CD4-positive, alpha-beta T cell (primary cell): ENCODE data around the gene NFIC. TPM values are rescaled to one million over a fixed set of nuclear protein-coding genes. Genes with fewer than 3 reads are reported as not detected.

ENCODE experiments used
- ATAC-seq: fragments of 200-7000 bp; cut with Tn5 transposase; one replicate; pipeline ENCODE4 v1.10.0; 2022; ENCODE audit warnings: mild to moderate bottlenecking; ENCODE audit not compliant: poor library complexity
- CTCF ChIA-PET: fragments of 350-600 bp; sonication (Branson Sonifier 250); formaldehyde crosslinking; loops from one replicate; lab custom pipeline; 2021; ENCODE audit warnings: antibody characterized with exemption, inconsistent platforms; lab: Charles Lee
- POLR2A ChIA-PET: fragments of 350-600 bp; sonication (Branson Sonifier 250); formaldehyde crosslinking; loops from one replicate; lab custom pipeline; 2021; ENCODE audit warnings: antibody characterized with exemption, inconsistent platforms; lab: Charles Lee
- DNase-seq, 14 experiments: peaks; one replicate each; pipeline ENCODE4 v3.0.0-alpha.2; 2013 to 2020; ENCODE audit warnings: mixed read lengths in 2 of 14
- H3K27ac ChIP-seq, 2 donors: one replicate each; pipeline versions ENCODE4 v1.5.1 to v1.7.0; 2013; ENCODE audit warnings: low read length in 2 of 2, low read depth in 1 of 2, mild to moderate bottlenecking in 1 of 2
- H3K27me3 ChIP-seq, 2 experiments: 1 replicate in 1 of 2; 2 replicates in 1 of 2; pipeline versions ENCODE4 v1.6.1 to v1.7.0; 2013; ENCODE audit warnings: low read length in 2 of 2, control low read depth in 1 of 2, mild to moderate bottlenecking in 1 of 2, moderate library complexity in 1 of 2; ENCODE audit not compliant: insufficient read depth in 2 of 2, control insufficient read depth in 1 of 2
- H3K36me3 ChIP-seq: one replicate; pipeline ENCODE4 v1.6.1; 2013; ENCODE audit warnings: low read length, control low read depth; ENCODE audit not compliant: insufficient read depth
- H3K4me1 ChIP-seq: one replicate; pipeline ENCODE4 v1.6.1; 2013; ENCODE audit warnings: low read length, control low read depth; ENCODE audit not compliant: insufficient read depth
- H3K4me3 ChIP-seq: one replicate; pipeline ENCODE4 v1.5.1; 2013; ENCODE audit warnings: mild to moderate bottlenecking, low read length, moderate library complexity
- H3K9me3 ChIP-seq, 2 experiments: 1 replicate in 1 of 2; 2 replicates in 1 of 2; pipeline versions ENCODE4 v1.6.1 to v1.7.0; 2013; ENCODE audit warnings: low read length in 2 of 2, mild to moderate bottlenecking in 2 of 2, control low read depth in 1 of 2, moderate library complexity in 1 of 2; ENCODE audit not compliant: control insufficient read depth in 1 of 2, insufficient read depth in 1 of 2
- H3K27ac Mint-ChIP-seq: one replicate; pipeline ENCODE4 v1.8.0; 2020; ENCODE audit warnings: mixed read lengths
- H3K27me3 Mint-ChIP-seq: one replicate; pipeline ENCODE4 v1.8.0; 2021; ENCODE audit warnings: mixed read lengths
- H3K36me3 Mint-ChIP-seq: one replicate; pipeline ENCODE4 v1.8.0; 2021; ENCODE audit warnings: low read depth, mixed read lengths
- H3K4me1 Mint-ChIP-seq: one replicate; pipeline ENCODE4 v1.8.0; 2021; ENCODE audit warnings: low read depth, mixed read lengths
- H3K4me3 Mint-ChIP-seq: one replicate; pipeline ENCODE4 v1.8.0; 2020; ENCODE audit warnings: mild to moderate bottlenecking, mixed read lengths
- H3K9me3 Mint-ChIP-seq: one replicate; pipeline ENCODE4 v1.8.0; 2020; ENCODE audit warnings: mixed read lengths
- intact Hi-C, 2 experiments: fragments of 100-400 bp; cut with DNase I in 1 of 2; cut with micrococcal nuclease in 1 of 2; formaldehyde crosslinking; loops; one replicate each; pipeline versions ENCODE4 v1.15.1 to v1.9.0; 2023 to 2025; cut with DNase I, micrococcal nuclease
- total RNA-seq, 174 experiments: library from RNA in 2 of 174; stranded (reverse) in 2 of 174; gene quantifications; one replicate each; pipeline ENCODE4 v1.2.3 and lab custom pipeline; 2021 to 2026
- TF ChIP-seq, protein P1 (sequence below): fragments of 200-600 bp; IDR thresholded peaks from one replicate; pipeline ENCODE4 v1.8.0; 2022; ENCODE audit warnings: antibody characterized with exemption, mild to moderate bottlenecking

NFIC gene
- total RNA-seq, 2 experiments from 2014 or later, result 22.1 to 22.2 TPM

- Mint-ChIP-seq H3K27me3 (no peaks in the 10 kb centered on the region), H3K9me3 (no peaks in the 10 kb centered on the region), H3K27ac (no peak overlapping the region), H3K4me1 (no peaks in the 10 kb centered on the region), H3K36me3 (peaks cover 24% of the 10 kb centered on the region), H3K4me3 (no peak overlapping the region)
- CTCF ChIA-PET, result no interaction called here
- no peak overlapping the region for H3K27ac ChIP-seq
- H3K36me3 ChIP-seq, result peaks cover 48% of the 10 kb centered on the region
- DNase-seq (no peak), ATAC-seq (no peak)
- H3K27me3 ChIP-seq, result no peaks in the 10 kb centered on the region
- no peaks in the 10 kb centered on the region for H3K9me3 ChIP-seq
- intact Hi-C loops, result no loop called here
- no peaks in the 10 kb centered on the region for H3K4me1 ChIP-seq
- POLR2A ChIA-PET, result no interaction called here
- H3K4me3 ChIP-seq, result no peak overlapping the region
- TF ChIP-seq, protein P1, sequence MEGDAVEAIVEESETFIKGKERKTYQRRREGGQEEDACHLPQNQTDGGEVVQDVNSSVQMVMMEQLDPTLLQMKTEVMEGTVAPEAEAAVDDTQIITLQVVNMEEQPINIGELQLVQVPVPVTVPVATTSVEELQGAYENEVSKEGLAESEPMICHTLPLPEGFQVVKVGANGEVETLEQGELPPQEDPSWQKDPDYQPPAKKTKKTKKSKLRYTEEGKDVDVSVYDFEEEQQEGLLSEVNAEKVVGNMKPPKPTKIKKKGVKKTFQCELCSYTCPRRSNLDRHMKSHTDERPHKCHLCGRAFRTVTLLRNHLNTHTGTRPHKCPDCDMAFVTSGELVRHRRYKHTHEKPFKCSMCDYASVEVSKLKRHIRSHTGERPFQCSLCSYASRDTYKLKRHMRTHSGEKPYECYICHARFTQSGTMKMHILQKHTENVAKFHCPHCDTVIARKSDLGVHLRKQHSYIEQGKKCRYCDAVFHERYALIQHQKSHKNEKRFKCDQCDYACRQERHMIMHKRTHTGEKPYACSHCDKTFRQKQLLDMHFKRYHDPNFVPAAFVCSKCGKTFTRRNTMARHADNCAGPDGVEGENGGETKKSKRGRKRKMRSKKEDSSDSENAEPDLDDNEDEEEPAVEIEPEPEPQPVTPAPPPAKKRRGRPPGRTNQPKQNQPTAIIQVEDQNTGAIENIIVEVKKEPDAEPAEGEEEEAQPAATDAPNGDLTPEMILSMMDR, result no peak
Observed at GRCh38 chr19:3448616-3449334, 82.4 kb downstream of the NFIC start.

DNA sequence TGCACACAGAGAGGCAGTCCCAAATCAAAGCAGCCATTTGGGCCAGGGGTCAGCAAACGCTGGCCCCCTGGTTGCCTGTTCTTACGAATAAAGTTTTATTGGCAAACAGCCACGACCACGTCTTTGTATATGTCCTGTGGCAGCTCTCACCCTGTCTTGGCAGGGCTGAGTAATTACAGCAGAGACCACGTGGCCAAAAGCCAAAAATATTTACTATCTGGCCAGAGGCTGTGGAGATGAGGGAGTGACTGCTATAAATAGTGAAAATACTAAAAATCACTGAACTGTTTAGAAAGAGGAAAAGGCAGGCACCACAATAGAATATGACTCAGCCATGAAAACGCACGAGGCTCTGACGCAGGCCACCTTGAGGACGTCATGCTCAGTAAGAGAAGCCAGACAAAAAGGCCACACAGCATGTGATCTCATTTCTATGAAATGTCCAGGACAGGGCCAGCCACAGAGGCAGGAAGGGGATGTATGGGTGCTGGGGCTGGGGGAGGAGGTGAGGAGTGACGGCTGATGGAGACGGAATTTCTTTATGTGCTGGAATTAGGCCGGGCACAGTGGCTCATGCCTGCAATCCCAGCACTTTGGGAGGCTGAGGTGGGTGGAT lies 84.5 kb downstream of the NFIC start:
- intact Hi-C loops, result no loop called here
- H3K27me3 ChIP-seq, result no peaks in the 10 kb centered on the region
- TF ChIP-seq, protein P1, result no peak
- no peak overlapping the region for H3K4me3 ChIP-seq
- no peak overlapping the region for H3K4me3 Mint-ChIP-seq
- POLR2A ChIA-PET, result no interaction called here
- H3K27ac Mint-ChIP-seq, result no peak overlapping the region
- no peaks in the 10 kb centered on the region for H3K9me3 ChIP-seq
- ATAC-seq, result no peak
- no peaks in the 10 kb centered on the region for H3K9me3 Mint-ChIP-seq
- no peaks in the 10 kb centered on the region for H3K4me1 ChIP-seq
- H3K27me3 Mint-ChIP-seq, result no peaks in the 10 kb centered on the region
- H3K27ac ChIP-seq, result no peak overlapping the region
- peaks cover 21% of the 10 kb centered on the region for H3K36me3 Mint-ChIP-seq
- H3K4me1 Mint-ChIP-seq, result no peaks in the 10 kb centered on the region
- peaks cover 52% of the 10 kb centered on the region for H3K36me3 ChIP-seq
- DNase-seq, result no peak
- CTCF ChIA-PET, result no interaction called here

- ATAC-seq (no peak), DNase-seq (no peak)
- TF ChIP-seq, protein P1, result no peak
- ChIA-PET CTCF (interaction anchor here (0.6 kb wide), 1 partner anchor 180 kb away, joined by 3 read pairs; no protein-coding TSS in a partner anchor), POLR2A (no interaction called here)
- Mint-ChIP-seq H3K36me3 (peaks cover 21% of the 10 kb centered on the region), H3K4me3 (no peak overlapping the region), H3K27ac (no peak overlapping the region), H3K9me3 (no peaks in the 10 kb centered on the region), H3K27me3 (no peaks in the 10 kb centered on the region), H3K4me1 (no peaks in the 10 kb centered on the region)
- Histone ChIP-seq H3K4me3 (no peak overlapping the region), H3K27ac (no peak overlapping the region), H3K4me1 (no peaks in the 10 kb centered on the region), H3K9me3 (no peaks in the 10 kb centered on the region), H3K36me3 (peaks cover 52% of the 10 kb centered on the region), H3K27me3 (no peaks in the 10 kb centered on the region)
- intact Hi-C loops, result no loop called here
Observed at GRCh38 chr19:3451451-3451866, 85.1 kb downstream of the NFIC start.
